IPS-15b (cell line): ENCODE data around the gene NTPCR.

Source experiments
- H3K27me3 ChIP-seq: one replicate; pipeline ENCODE4 v1.6.1; 2013; ENCODE audit warnings: low read length; ENCODE audit not compliant: control insufficient read depth, insufficient read depth
- H3K36me3 ChIP-seq: one replicate; pipeline ENCODE4 v1.6.1; 2013; ENCODE audit warnings: low read length; ENCODE audit not compliant: control insufficient read depth, insufficient read depth
- H3K4me1 ChIP-seq: one replicate; pipeline ENCODE4 v1.6.1; 2013; ENCODE audit warnings: mild to moderate bottlenecking, low read length; ENCODE audit not compliant: control insufficient read depth, insufficient read depth
- H3K4me3 ChIP-seq: one replicate; pipeline ENCODE4 v1.5.1; 2013; ENCODE audit warnings: low read depth, low read length
- H3K9ac ChIP-seq: one replicate; pipeline ENCODE4 v1.6.1; 2013; ENCODE audit warnings: low read depth, mild to moderate bottlenecking, low read length
- H3K9me3 ChIP-seq: one replicate; pipeline ENCODE4 v1.6.1; 2013; ENCODE audit warnings: mild to moderate bottlenecking, low read length; ENCODE audit not compliant: control insufficient read depth, insufficient read depth

NTPCR gene

GRCh38 chr1:232968965-232969364 is 18.6 kb downstream of the NTPCR start:
- H3K4me1 ChIP-seq, result no peaks in the 10 kb centered on the region
- no peaks in the 10 kb centered on the region for H3K9me3 ChIP-seq
- H3K36me3 ChIP-seq, result no peaks in the 10 kb centered on the region
- no peak overlapping the region for H3K4me3 ChIP-seq
- H3K27me3 ChIP-seq, result no peaks in the 10 kb centered on the region
- no peak overlapping the region for H3K9ac ChIP-seq

GRCh38 chr1:232969799-232970198 is 19.4 kb downstream of the NTPCR start:
- Histone ChIP-seq H3K9ac (no peak overlapping the region), H3K4me1 (no peaks in the 10 kb centered on the region), H3K27me3 (no peaks in the 10 kb centered on the region), H3K9me3 (no peaks in the 10 kb centered on the region), H3K4me3 (no peak overlapping the region), H3K36me3 (peaks cover 2% of the 10 kb centered on the region)

- peaks cover 3% of the 10 kb centered on the region for H3K36me3 ChIP-seq
These were observed 20.1 kb downstream of the NTPCR start for GRCh38 chr1:232970508-232970907.

GRCh38 chr1:232973652-232974611 is 23.5 kb downstream of the NTPCR start:
- Histone ChIP-seq H3K9me3 (no peaks in the 10 kb centered on the region), H3K27me3 (no peaks in the 10 kb centered on the region), H3K4me3 (no peak overlapping the region), H3K4me1 (no peaks in the 10 kb centered on the region), H3K36me3 (peaks cover 3% of the 10 kb centered on the region), H3K9ac (no peak overlapping the region)

More at GRCh38 chr1:232970508-232970907, 20.1 kb downstream of the NTPCR start:
- H3K4me3 ChIP-seq, result no peak overlapping the region
- no peak overlapping the region for H3K9ac ChIP-seq
- no peaks in the 10 kb centered on the region for H3K27me3 ChIP-seq
- no peaks in the 10 kb centered on the region for H3K4me1 ChIP-seq
- H3K9me3 ChIP-seq, result no peaks in the 10 kb centered on the region

GRCh38 chr1:232974971-232975370 is 24.6 kb downstream of the NTPCR start:
- Histone ChIP-seq H3K4me3 (no peak overlapping the region), H3K27me3 (no peaks in the 10 kb centered on the region), H3K36me3 (peaks cover 3% of the 10 kb centered on the region), H3K9ac (no peak overlapping the region), H3K4me1 (no peaks in the 10 kb centered on the region), H3K9me3 (no peaks in the 10 kb centered on the region)

GRCh38 chr1:232978091-232978634 is 27.8 kb downstream of the NTPCR start:
- Histone ChIP-seq H3K9ac (no peak overlapping the region), H3K36me3 (peaks cover 3% of the 10 kb centered on the region), H3K4me3 (no peak overlapping the region), H3K27me3 (no peaks in the 10 kb centered on the region), H3K4me1 (no peaks in the 10 kb centered on the region), H3K9me3 (no peaks in the 10 kb centered on the region)

- H3K9ac ChIP-seq, result no peak overlapping the region
- H3K9me3 ChIP-seq, result no peaks in the 10 kb centered on the region
- H3K4me1 ChIP-seq, result no peaks in the 10 kb centered on the region
- no peaks in the 10 kb centered on the region for H3K27me3 ChIP-seq
- H3K4me3 ChIP-seq, result no peak overlapping the region
- H3K36me3 ChIP-seq, result peaks cover 3% of the 10 kb centered on the region
These were observed 28.4 kb downstream of the NTPCR start for GRCh38 chr1:232978815-232979214.

- Histone ChIP-seq H3K4me1 (no peaks in the 10 kb centered on the region), H3K9ac (no peak overlapping the region), H3K27me3 (no peaks in the 10 kb centered on the region), H3K9me3 (no peaks in the 10 kb centered on the region), H3K36me3 (peaks cover 3% of the 10 kb centered on the region), H3K4me3 (no peak overlapping the region)
These were observed 29.1 kb downstream of the NTPCR start for GRCh38 chr1:232979558-232979957.

- Histone ChIP-seq H3K9me3 (no peaks in the 10 kb centered on the region), H3K36me3 (no peaks in the 10 kb centered on the region), H3K27me3 (no peaks in the 10 kb centered on the region), H3K4me3 (no peak overlapping the region), H3K4me1 (no peaks in the 10 kb centered on the region), H3K9ac (no peak overlapping the region)
These were observed 30.1 kb downstream of the NTPCR start for GRCh38 chr1:232980355-232980978.

GRCh38 chr1:232980986-232981560 is 30.7 kb downstream of the NTPCR start:
- no peak overlapping the region for H3K9ac ChIP-seq
- no peak overlapping the region for H3K4me3 ChIP-seq
- H3K9me3 ChIP-seq, result no peaks in the 10 kb centered on the region
- H3K36me3 ChIP-seq, result no peaks in the 10 kb centered on the region
- no peaks in the 10 kb centered on the region for H3K27me3 ChIP-seq
- H3K4me1 ChIP-seq, result no peaks in the 10 kb centered on the region

GRCh38 chr1:232982238-232982944 is 32.0 kb downstream of the NTPCR start:
- Histone ChIP-seq H3K4me1 (no peaks in the 10 kb centered on the region), H3K4me3 (no peak overlapping the region), H3K27me3 (no peaks in the 10 kb centered on the region), H3K9ac (no peak overlapping the region), H3K36me3 (no peaks in the 10 kb centered on the region), H3K9me3 (no peaks in the 10 kb centered on the region)
